ENCODE measurements around the gene CEP72.
A peak's percentile ranks its signal among the peaks of the same experiment; 100 is the strongest.

Gene CEP72

GRCh38 chr5:652773-653350 is 40.7 kb downstream of the CEP72 start:
- no peak for DNase-seq
- no peaks in the 10 kb centered on the region for H3K4me1 Mint-ChIP-seq
- H3K9me3 Mint-ChIP-seq, result no peaks in the 10 kb centered on the region
- H3K4me3 Mint-ChIP-seq, result no peak overlapping the region
- no peak overlapping the region for H3K27ac Mint-ChIP-seq
- ATAC-seq, result no peak
- peaks cover 16% of the 10 kb centered on the region for H3K36me3 Mint-ChIP-seq (ENCODE audit: low read depth)
- H3K27me3 Mint-ChIP-seq, result no peaks in the 10 kb centered on the region

- H3K27ac Mint-ChIP-seq, result no peak overlapping the region
- H3K9me3 Mint-ChIP-seq, result no peaks in the 10 kb centered on the region
- H3K36me3 Mint-ChIP-seq (ENCODE audit: low read depth), result peaks cover 24% of the 10 kb centered on the region
- H3K27me3 Mint-ChIP-seq, result no peaks in the 10 kb centered on the region
- DNase-seq, result no peak
- ATAC-seq, result no peak
- H3K4me3 Mint-ChIP-seq, result no peak overlapping the region
- no peaks in the 10 kb centered on the region for H3K4me1 Mint-ChIP-seq
Measured at GRCh38 chr5:654071-654778, 42.1 kb downstream of the CEP72 start.

GRCh38 chr5:655406-655805 is 43.3 kb downstream of the CEP72 start:
- Mint-ChIP-seq H3K27me3 (no peaks in the 10 kb centered on the region), H3K27ac (no peak overlapping the region), H3K4me3 (no peak overlapping the region), H3K36me3 (ENCODE audit: low read depth) (peaks cover 32% of the 10 kb centered on the region), H3K9me3 (no peaks in the 10 kb centered on the region), H3K4me1 (no peaks in the 10 kb centered on the region)
- ATAC-seq (no peak), DNase-seq (no peak)

- DNase-seq, result no peak
- no peaks in the 10 kb centered on the region for H3K27me3 Mint-ChIP-seq
- no peaks in the 10 kb centered on the region for H3K9me3 Mint-ChIP-seq
- H3K36me3 Mint-ChIP-seq (ENCODE audit: low read depth), result peaks cover 37% of the 10 kb centered on the region
- no peaks in the 10 kb centered on the region for H3K4me1 Mint-ChIP-seq
- peak; percentile 49 for ATAC-seq
- H3K4me3 Mint-ChIP-seq, result no peak overlapping the region
- H3K27ac Mint-ChIP-seq, result no peak overlapping the region
Measured at GRCh38 chr5:657570-657969, 45.4 kb downstream of the CEP72 start.

GRCh38 chr5:658103-658502 is 46.0 kb downstream of the CEP72 start:
- Mint-ChIP-seq H3K27me3 (no peaks in the 10 kb centered on the region), H3K4me1 (no peaks in the 10 kb centered on the region), H3K36me3 (ENCODE audit: low read depth) (peaks cover 37% of the 10 kb centered on the region), H3K4me3 (no peak overlapping the region), H3K9me3 (no peaks in the 10 kb centered on the region), H3K27ac (no peak overlapping the region)
- no peak for DNase-seq
- no peak for ATAC-seq

DNA sequence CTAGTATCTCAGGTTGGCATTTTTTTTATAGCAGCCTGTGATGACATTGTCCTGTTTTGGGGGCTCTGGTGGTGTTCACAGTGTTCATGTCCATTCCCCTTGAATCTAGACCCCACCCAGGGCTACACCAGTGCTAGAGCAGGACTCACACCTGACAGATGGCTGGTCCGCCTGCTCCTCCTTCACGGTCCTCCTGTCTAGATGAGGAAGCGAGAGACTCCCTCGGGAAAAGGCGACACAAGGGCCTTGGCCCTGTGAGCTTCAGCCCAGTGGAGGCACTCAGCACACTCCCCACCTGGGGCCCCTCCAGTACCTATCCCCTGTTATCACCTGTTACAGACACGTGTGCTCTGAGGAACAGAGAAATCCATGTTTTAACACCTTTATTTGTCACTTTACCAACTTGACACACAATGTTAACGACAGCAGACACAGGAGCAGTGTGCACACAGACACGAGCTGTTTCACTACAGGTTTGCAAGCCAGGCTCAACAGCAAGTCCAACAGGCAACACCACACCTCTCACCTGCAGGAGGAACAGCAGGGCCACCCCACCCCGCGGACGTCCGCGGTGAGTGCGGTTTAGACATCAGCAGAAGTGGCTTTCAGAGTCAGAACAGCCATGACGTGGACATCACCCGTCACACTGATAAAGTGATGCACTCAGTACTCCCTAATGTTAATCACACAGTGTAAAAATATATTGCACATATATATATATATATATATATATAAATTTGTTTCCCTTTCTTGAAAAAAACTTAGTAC is 47.5 kb downstream of the CEP72 start:
- Mint-ChIP-seq H3K4me1 (no peaks in the 10 kb centered on the region), H3K27me3 (no peaks in the 10 kb centered on the region), H3K9me3 (no peaks in the 10 kb centered on the region), H3K36me3 (ENCODE audit: low read depth) (peaks cover 41% of the 10 kb centered on the region), H3K27ac (no peak overlapping the region), H3K4me3 (no peak overlapping the region)
- DNase-seq (no peak), ATAC-seq (no peak)

DNA sequence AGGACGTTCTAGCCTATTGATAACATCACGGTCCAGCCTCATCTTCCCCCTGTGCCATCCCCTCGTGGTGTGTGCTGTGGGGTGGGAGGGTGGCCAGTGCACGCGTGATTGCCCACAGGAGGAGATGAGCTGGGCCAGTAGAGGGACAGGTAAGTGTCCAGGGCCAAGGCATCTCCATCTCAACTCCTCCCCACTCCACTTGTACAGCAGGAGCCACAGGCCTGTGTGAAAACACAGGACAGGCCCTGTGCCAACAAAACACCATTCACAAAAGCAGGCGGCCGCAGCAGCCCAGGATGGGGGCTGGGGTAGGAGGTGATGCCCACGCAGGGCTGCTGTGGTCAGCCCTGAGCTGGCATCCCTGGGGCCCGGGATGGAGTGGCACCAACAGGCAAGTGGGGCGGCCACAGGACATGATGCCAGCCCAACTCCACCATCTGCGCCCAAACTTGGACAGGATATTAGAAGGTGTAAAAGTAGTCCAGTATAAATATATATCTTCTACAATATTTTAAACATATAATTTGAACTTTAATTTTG is 48.4 kb downstream of the CEP72 start:
- DNase-seq (no peak), ATAC-seq (no peak)
- Mint-ChIP-seq H3K9me3 (no peaks in the 10 kb centered on the region), H3K27ac (no peak overlapping the region), H3K4me1 (no peaks in the 10 kb centered on the region), H3K4me3 (no peak overlapping the region), H3K27me3 (no peaks in the 10 kb centered on the region), H3K36me3 (ENCODE audit: low read depth) (peaks cover 41% of the 10 kb centered on the region)

GRCh38 chr5:661891-662750 is 50.0 kb downstream of the CEP72 start:
- DNase-seq, result no peak
- no peak overlapping the region for H3K4me3 Mint-ChIP-seq

GRCh38 chr5:662751-663435 is 50.8 kb downstream of the CEP72 start:
- no peaks in the 10 kb centered on the region for H3K4me1 Mint-ChIP-seq
- H3K27me3 Mint-ChIP-seq, result no peaks in the 10 kb centered on the region
- H3K27ac Mint-ChIP-seq, result no peak overlapping the region
- H3K36me3 Mint-ChIP-seq (ENCODE audit: low read depth), result peaks cover 29% of the 10 kb centered on the region
- DNase-seq, result no peak
- no peaks in the 10 kb centered on the region for H3K9me3 Mint-ChIP-seq
- no peak overlapping the region for H3K4me3 Mint-ChIP-seq
- no peak for ATAC-seq

More at GRCh38 chr5:661891-662750, 50.0 kb downstream of the CEP72 start:
- H3K27me3 Mint-ChIP-seq, result no peaks in the 10 kb centered on the region
- ATAC-seq, result no peak
- H3K27ac Mint-ChIP-seq, result no peak overlapping the region
- H3K4me1 Mint-ChIP-seq, result no peaks in the 10 kb centered on the region
- H3K9me3 Mint-ChIP-seq, result no peaks in the 10 kb centered on the region
- peaks cover 31% of the 10 kb centered on the region for H3K36me3 Mint-ChIP-seq (ENCODE audit: low read depth)

- ATAC-seq, result no peak
- Mint-ChIP-seq H3K4me3 (no peak overlapping the region), H3K27ac (no peak overlapping the region), H3K27me3 (no peaks in the 10 kb centered on the region), H3K36me3 (ENCODE audit: low read depth) (peaks cover 25% of the 10 kb centered on the region), H3K4me1 (no peaks in the 10 kb centered on the region), H3K9me3 (no peaks in the 10 kb centered on the region)
- no peak for DNase-seq
Measured at GRCh38 chr5:663436-664342, 51.5 kb downstream of the CEP72 start.

DNA sequence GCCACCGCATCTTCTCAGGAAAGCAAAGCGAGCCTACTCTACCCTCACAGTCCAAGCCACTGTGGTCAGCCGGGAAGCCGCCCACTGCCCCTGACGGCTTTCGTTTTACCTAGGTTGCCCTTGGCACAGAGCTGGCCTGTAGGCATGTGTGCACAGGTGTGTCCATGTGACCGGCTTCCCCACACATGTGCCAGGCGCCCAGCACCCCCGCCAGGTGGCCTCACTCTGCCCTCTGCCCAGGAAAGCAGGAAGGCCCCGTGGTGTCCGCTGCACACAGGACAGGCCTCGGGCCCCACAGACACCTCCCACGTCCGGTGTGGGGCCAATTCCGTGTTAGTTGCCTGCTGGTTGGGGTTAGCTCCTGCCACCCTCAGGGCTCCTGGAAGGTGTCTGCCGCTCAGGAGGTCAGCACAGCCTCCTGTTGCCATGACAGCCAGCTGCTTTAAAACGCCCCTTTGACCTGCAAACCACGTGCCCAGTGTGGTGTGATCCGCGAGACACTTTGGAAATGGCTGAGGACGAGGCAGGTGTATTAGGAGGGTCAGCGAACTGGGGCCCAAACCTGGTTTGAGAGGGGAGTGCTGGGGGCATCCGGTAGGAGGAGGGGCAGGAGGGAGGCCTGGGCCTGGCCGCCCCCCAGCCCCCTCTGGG is 52.3 kb downstream of the CEP72 start:
- Mint-ChIP-seq H3K36me3 (ENCODE audit: low read depth) (peaks cover 19% of the 10 kb centered on the region), H3K27me3 (no peaks in the 10 kb centered on the region), H3K9me3 (no peaks in the 10 kb centered on the region), H3K4me1 (no peaks in the 10 kb centered on the region), H3K27ac (no peak overlapping the region), H3K4me3 (no peak overlapping the region)
- ATAC-seq (no peak), DNase-seq (no peak)

DNA sequence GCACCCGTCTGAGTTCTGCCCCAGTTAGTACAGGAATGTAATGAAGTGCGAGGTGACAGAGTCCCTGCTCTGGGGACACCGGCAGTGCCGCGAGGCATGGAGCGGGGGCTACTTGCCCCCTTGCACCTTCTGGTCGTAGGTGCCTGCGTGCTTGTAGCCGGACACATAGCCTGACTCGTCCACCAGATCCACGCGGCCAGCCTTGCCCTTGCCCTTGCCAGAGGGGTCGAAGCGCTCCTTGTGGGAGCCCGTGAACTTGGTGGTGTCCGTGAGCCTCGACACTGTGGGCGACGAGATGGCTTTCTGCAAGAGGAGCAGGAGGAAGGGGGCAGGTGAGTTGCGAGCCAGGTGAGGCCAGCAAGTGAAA is 52.8 kb downstream of the CEP72 start:
- Mint-ChIP-seq H3K27ac (no peak overlapping the region), H3K4me1 (no peaks in the 10 kb centered on the region), H3K4me3 (no peak overlapping the region), H3K27me3 (no peaks in the 10 kb centered on the region), H3K9me3 (no peaks in the 10 kb centered on the region), H3K36me3 (ENCODE audit: low read depth) (peaks cover 16% of the 10 kb centered on the region)
- no peak for ATAC-seq
- DNase-seq, result no peak

- DNase-seq (no peak), ATAC-seq (no peak)
- Mint-ChIP-seq H3K4me1 (no peaks in the 10 kb centered on the region), H3K4me3 (no peak overlapping the region), H3K27ac (no peak overlapping the region), H3K9me3 (no peaks in the 10 kb centered on the region), H3K27me3 (no peaks in the 10 kb centered on the region), H3K36me3 (ENCODE audit: low read depth) (peaks cover 13% of the 10 kb centered on the region)
Measured at GRCh38 chr5:665541-665955, 53.4 kb downstream of the CEP72 start.
